Natural killer cell treated with Interleukin-12 subunit alpha and Interleukin-12 subunit beta and Interleukin-15 and Interleukin-18, amount 100 ng/mL, for 72 hours (primary cell): Measurements from ENCODE around the gene BPHL. TPM values are rescaled to one million over a fixed set of nuclear protein-coding genes. Genes with fewer than 3 reads are reported as not detected.

Source experiments
- ATAC-seq, 2 donors: fragments of 150-1000 bp; cut with Tn5 transposase in 1 of 2; sonication (Bioruptor Pico), chemical (Tn5 transposase) in 1 of 2; 2 replicates each; pipeline ENCODE4 v1.10.0; 2021
- DNase-seq: peaks from one replicate; pipeline ENCODE4 v3.0.0; 2022; ENCODE audit warnings: low spot score
- H3K27ac Mint-ChIP-seq, 2 donors: 1 replicate in 1 of 2; 2 replicates in 1 of 2; pipeline ENCODE4 v1.8.0; 2022; ENCODE audit warnings: mixed read lengths in 2 of 2, mild to moderate bottlenecking in 1 of 2, moderate library complexity in 1 of 2
- H3K27me3 Mint-ChIP-seq, 2 donors: 1 replicate in 1 of 2; 2 replicates in 1 of 2; pipeline ENCODE4 v1.8.0; 2022; ENCODE audit warnings: mixed read lengths in 2 of 2
- H3K36me3 Mint-ChIP-seq: one replicate; pipeline ENCODE4 v1.8.0; 2022; ENCODE audit warnings: mixed read lengths
- H3K4me1 Mint-ChIP-seq, 2 donors: 1 replicate in 1 of 2; 2 replicates in 1 of 2; pipeline ENCODE4 v1.8.0; 2022; ENCODE audit warnings: low read depth in 2 of 2, mixed read lengths in 2 of 2, mild to moderate bottlenecking in 1 of 2
- H3K4me3 Mint-ChIP-seq: one replicate; pipeline ENCODE4 v1.8.0; 2022; ENCODE audit warnings: mixed read lengths
- H3K9me3 Mint-ChIP-seq: 2 replicates; pipeline ENCODE4 v1.8.0; 2022; ENCODE audit warnings: mixed read lengths
- total RNA-seq, 2 donors: library from RNA; stranded (reverse); gene quantifications; one replicate each; pipeline ENCODE4 v1.2.3, GENCODE V29; 2022

The BPHL gene
- total RNA-seq, 2 donors from 2014 or later, result 5.6 to 7.3 TPM

DNA sequence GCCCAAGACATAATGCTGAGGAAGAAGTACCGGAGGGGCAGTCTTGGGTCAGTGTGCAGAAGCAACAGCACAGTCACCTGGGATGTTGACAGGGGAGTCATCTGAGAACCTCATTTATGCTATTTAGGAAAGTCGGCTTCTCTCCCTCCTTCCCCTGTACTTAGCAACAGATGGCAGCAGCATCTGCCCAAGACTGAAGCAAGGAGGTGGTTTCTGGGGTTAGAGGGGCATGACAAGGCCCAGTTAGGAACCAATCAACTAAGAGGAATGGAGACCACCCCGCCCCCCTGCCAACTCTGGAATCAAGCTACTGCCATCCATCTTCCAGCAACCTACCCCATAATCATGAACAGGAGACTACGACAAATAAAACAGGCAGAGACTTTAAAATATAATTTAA lies 28.5 kb upstream of the BPHL start:
- Mint-ChIP-seq H3K4me1 (peaks cover 25 to 29% of the 10 kb centered on the region in 2 donors), H3K4me3 (no peak overlapping the region), H3K9me3 (no peaks in the 10 kb centered on the region), H3K36me3 (peaks cover 47% of the 10 kb centered on the region), H3K27ac (peak overlapping the region in 1 of 2 donors; percentile 5), H3K27me3 (no peaks in the 10 kb centered on the region)
- no peak for DNase-seq
- no peak for ATAC-seq

DNA sequence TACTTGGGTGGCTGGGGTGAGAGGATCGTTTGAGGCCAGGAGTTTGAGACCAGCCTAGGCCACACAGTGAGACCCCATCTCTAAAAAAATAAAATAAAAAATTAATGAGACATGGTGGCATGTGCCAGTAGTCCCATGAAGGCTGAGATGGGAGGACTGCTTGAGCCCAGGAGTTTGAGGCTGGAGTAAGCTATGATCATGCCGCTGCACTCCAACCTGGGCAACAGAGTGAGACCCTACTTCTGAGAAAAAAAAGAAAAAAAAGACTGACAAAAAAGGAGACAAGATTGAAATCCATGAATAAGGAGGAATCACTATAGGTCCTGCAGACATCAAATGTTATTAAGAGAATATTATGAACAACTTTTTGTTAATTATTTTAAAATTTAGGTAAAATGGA lies 23.7 kb upstream of the BPHL start:
- no peak for ATAC-seq
- no peak overlapping the region for H3K27ac Mint-ChIP-seq
- no peak overlapping the region for H3K4me3 Mint-ChIP-seq
- H3K4me1 Mint-ChIP-seq, result peaks cover 1 to 4% of the 10 kb centered on the region in 2 donors
- no peaks in the 10 kb centered on the region for H3K9me3 Mint-ChIP-seq
- peaks cover 25% of the 10 kb centered on the region for H3K36me3 Mint-ChIP-seq
- DNase-seq, result no peak
- no peaks in the 10 kb centered on the region for H3K27me3 Mint-ChIP-seq

DNA sequence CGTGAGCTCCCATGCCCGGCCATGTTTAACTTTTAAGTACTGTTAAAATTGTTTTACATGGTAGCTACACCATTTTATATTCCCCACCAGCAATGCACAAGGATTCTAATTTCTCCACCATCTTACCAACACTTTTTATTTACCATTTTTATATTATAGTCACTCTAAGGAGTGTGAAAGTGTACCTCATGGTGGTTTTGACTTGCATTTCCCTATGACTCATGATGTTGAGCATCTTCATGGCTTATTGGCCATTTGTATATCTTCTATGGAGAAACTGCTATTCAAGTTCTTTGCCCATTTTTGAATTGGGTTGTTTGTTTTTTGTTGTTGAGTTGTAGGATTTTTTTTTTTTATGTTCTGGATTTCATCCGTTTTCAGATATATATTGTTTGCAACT lies 15.6 kb upstream of the BPHL start:
- DNase-seq (no peak), ATAC-seq (peak in 1 of 2 donors; percentile 75)
- Mint-ChIP-seq H3K9me3 (no peaks in the 10 kb centered on the region), H3K4me1 (peaks cover 6% of the 10 kb centered on the region in 2 donors), H3K27ac (no peak overlapping the region), H3K27me3 (no peaks in the 10 kb centered on the region), H3K36me3 (peaks cover 31% of the 10 kb centered on the region), H3K4me3 (no peak overlapping the region)

DNA sequence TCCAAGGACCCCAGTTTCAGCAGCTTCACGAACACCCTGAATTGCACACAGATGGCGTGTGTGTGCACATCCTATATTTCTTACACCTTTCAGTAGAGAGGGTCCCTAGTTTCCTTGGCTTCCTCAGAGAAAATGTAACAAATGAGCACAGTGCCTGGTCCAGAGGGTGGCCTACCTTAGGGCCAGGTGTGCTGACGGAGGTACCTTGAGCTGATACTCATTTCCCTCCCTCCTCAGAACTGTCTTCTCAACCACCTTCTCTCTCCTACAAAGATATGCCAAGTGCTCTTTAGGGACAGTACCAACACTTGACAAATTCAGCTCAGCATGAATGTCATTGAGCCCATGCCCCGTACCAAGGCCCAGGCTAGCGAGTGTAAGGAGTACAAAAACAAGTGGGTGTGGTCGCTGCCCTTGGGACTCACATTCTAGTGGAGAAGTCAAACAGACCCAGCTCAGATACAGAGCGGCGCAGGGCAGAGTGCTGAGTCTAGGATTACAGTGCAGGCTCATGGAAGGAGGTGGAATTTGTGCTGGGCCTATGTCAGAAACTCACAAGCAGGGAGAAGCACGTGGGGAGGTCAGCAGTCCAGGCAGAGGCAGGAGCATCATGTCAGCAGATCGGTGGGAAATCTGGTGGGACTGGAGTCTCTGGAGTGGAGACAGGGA lies 9.6 kb upstream of the BPHL start:
- Mint-ChIP-seq H3K27ac (peak overlapping the region in 1 of 2 donors; percentile 29), H3K27me3 (no peaks in the 10 kb centered on the region), H3K4me1 (peaks cover 6 to 14% of the 10 kb centered on the region in 2 donors), H3K9me3 (no peaks in the 10 kb centered on the region), H3K36me3 (peaks cover 30% of the 10 kb centered on the region), H3K4me3 (no peak overlapping the region)
- ATAC-seq, result no peak
- no peak for DNase-seq

DNA sequence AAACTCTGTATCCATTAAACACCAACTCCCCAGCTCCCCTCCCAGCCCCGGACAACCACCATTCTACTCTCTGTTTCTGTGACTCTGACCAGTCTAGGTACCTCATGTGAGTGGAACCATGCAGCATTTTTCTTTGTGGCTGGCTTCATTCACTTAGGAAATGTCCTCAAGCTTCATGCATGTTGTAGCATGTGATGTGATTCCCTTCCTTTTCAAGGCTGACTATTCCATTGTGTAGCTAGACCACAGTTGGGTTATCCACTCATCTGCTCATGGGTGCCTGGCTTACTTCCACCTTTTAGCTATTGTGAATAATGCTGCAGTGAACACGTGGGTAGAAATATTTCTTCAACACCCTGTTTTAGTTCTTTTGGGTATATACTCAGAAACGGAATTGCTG lies 8.8 kb upstream of the BPHL start:
- Mint-ChIP-seq H3K27me3 (no peaks in the 10 kb centered on the region), H3K4me3 (no peak overlapping the region), H3K4me1 (peaks cover 0 to 11% of the 10 kb centered on the region in 2 donors), H3K27ac (no peak overlapping the region), H3K9me3 (no peaks in the 10 kb centered on the region), H3K36me3 (peaks cover 21% of the 10 kb centered on the region)
- no peak for ATAC-seq
- no peak for DNase-seq

DNA sequence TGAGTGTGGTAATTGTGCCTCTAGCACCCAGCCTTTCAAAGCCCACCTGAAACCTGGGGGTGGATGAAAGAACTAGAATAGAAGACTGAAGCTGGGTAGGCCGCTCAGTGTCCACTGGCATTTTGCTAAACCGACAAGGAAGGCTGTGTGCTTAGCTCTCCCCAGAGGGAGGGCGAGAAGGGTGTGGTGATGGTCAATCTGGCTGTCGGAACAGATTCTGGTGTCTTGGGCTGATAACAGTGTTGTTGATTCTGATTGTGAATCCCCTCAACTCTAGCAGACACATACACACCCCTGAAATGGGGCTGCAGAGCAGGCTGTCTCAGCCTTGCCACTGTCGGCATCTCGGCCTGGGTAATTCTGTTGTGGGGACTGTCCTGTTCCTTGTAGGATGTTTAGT lies 4.1 kb upstream of the BPHL start:
- peaks cover 14 to 19% of the 10 kb centered on the region in 2 donors for H3K4me1 Mint-ChIP-seq
- peaks cover 7% of the 10 kb centered on the region for H3K36me3 Mint-ChIP-seq
- H3K27ac Mint-ChIP-seq, result no peak overlapping the region
- DNase-seq, result no peak
- H3K27me3 Mint-ChIP-seq, result no peaks in the 10 kb centered on the region
- no peak for ATAC-seq
- no peak overlapping the region for H3K4me3 Mint-ChIP-seq
- no peaks in the 10 kb centered on the region for H3K9me3 Mint-ChIP-seq

DNA sequence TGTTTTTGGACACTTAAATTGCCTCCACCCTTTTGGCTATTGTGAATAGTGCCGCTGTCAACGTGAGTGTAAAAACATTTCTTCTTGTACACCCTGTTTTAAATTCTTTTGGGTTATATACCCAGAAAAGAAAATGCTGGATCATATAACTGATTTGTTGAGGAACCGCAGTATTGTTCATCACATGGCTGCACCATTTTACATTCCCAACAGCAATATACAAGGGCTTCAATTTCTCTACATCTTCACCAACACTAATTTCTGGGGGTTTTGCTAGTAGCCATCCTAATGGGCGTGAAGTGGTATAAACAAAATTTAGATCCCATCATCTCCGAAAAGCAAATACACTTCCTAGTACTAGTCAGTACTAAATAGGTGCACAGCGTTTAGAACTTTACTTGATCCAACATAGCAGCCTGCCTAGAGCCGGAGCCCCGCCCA lies 579 bp upstream of the BPHL start:
- Mint-ChIP-seq H3K4me3 (peak overlapping the region; percentile 83), H3K27me3 (no peaks in the 10 kb centered on the region)

DNA sequence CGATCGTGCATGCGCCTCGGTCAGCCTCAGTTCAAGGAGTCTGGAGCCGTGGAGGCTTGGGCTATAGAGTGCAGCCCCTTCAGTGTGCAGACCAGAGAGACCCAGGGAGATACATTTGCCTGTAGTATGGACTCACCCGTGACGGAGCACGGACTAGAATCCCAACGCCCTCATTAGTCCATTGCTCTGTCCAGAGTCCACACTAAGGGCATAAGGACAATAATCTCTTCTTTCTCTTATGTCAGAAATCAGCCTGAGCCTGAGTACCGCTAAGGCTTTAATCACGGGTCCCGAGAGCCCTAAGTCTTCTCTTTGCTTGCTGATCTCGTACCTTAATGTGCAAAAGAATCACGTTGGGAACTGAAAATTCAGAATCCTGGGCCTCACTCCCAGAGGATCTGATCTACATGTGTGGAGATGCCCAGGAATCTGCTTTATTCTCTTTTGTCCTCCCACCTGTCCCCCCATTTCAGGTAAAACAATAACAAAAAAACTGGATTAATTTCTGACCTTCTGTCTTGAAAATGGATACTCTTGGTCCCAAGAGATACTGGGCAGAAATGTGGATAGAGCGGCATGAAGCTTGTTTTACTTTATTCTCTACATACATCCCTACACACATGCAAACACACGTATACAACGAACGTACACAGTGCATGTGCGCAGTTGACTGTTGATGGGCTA lies 671 bp downstream of the BPHL start:
- peak overlapping the region; percentile 83 for H3K4me3 Mint-ChIP-seq
- no peak for DNase-seq
- H3K27ac Mint-ChIP-seq, result peak overlapping the region in 1 of 2 donors; percentile 80
- H3K9me3 Mint-ChIP-seq, result no peaks in the 10 kb centered on the region
- peaks cover 15 to 17% of the 10 kb centered on the region in 2 donors for H3K4me1 Mint-ChIP-seq
- H3K36me3 Mint-ChIP-seq, result no peaks in the 10 kb centered on the region
- no peaks in the 10 kb centered on the region for H3K27me3 Mint-ChIP-seq
- peak in 1 of 2 donors; percentile 29 for ATAC-seq

More for the DNA sequence above, 579 bp upstream of the BPHL start:
- Mint-ChIP-seq H3K36me3 (no peaks in the 10 kb centered on the region), H3K27ac (peak overlapping the region; percentile 60 to 72), H3K4me1 (peaks cover 15 to 17% of the 10 kb centered on the region in 2 donors), H3K9me3 (no peaks in the 10 kb centered on the region)
- ATAC-seq (no peak), DNase-seq (no peak)

DNA sequence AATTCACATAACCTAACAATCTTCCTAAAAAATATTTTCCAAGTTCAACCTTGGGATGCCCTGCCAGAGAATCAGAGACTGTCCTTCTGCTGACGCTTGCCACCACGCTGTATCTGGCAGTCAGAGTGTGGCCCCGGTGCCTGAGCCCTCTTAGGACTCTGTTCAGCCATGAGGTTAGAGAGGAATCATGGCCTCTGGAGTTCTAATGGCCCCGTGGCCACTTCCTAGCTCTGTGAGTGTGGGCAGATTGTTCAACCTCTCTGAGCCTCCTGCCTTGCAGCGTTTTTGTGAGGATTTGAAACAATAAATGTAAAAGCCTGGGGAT lies 2.2 kb downstream of the BPHL start:
- ATAC-seq (no peak), DNase-seq (no peak)
- Mint-ChIP-seq H3K27ac (no peak overlapping the region), H3K9me3 (no peaks in the 10 kb centered on the region), H3K36me3 (no peaks in the 10 kb centered on the region), H3K4me1 (peaks cover 15 to 17% of the 10 kb centered on the region in 2 donors), H3K27me3 (no peaks in the 10 kb centered on the region), H3K4me3 (no peak overlapping the region)

DNA sequence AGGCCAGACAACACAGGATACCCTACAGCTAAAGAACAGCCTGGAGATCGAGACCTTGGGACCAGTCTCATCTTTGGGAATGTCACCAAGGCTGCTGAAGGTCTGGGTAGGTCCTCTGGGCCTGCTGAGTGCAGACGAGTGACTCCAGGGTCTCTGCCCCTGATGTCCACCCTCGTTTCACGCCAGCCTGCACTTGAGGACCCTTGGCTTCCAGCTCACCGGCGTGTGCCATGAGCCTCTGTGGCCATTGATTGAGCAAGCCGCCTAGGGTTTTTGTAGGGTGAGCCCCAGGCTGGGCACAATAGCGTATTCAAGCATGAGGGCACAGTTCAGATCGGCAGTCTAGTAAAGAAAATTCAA lies 4.3 kb downstream of the BPHL start:
- ATAC-seq (no peak), DNase-seq (no peak)
- H3K27me3 Mint-ChIP-seq, result no peaks in the 10 kb centered on the region
- no peak overlapping the region for H3K27ac Mint-ChIP-seq
- H3K4me3 Mint-ChIP-seq, result no peak overlapping the region
- H3K4me1 Mint-ChIP-seq, result peaks cover 10 to 11% of the 10 kb centered on the region in 2 donors
- H3K36me3 Mint-ChIP-seq, result no peaks in the 10 kb centered on the region
- no peaks in the 10 kb centered on the region for H3K9me3 Mint-ChIP-seq

DNA sequence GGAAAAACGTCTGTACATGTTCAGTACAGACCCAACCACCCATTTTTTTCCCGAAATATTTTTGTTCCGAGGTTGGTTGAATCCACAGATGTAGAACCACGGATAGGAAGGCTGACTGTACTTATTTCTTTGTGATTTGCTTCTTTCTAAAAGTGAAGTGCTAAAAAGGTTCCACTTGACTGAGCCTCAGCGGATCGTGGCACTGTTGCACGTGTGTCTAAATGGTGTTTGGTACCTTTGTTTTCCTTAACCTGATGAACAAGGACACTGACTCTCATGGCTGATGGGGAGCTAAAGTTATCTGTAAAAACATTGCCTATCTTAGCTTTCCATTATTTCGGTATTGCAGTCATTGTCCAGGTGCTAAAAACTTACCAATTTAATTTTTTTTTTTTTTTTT lies 6.2 kb downstream of the BPHL start:
- no peaks in the 10 kb centered on the region for H3K9me3 Mint-ChIP-seq
- no peak overlapping the region for H3K27ac Mint-ChIP-seq
- no peak overlapping the region for H3K4me3 Mint-ChIP-seq
- peaks cover 0 to under 1% of the 10 kb centered on the region in 2 donors for H3K4me1 Mint-ChIP-seq
- no peak for ATAC-seq
- no peaks in the 10 kb centered on the region for H3K27me3 Mint-ChIP-seq
- no peaks in the 10 kb centered on the region for H3K36me3 Mint-ChIP-seq
- no peak for DNase-seq

DNA sequence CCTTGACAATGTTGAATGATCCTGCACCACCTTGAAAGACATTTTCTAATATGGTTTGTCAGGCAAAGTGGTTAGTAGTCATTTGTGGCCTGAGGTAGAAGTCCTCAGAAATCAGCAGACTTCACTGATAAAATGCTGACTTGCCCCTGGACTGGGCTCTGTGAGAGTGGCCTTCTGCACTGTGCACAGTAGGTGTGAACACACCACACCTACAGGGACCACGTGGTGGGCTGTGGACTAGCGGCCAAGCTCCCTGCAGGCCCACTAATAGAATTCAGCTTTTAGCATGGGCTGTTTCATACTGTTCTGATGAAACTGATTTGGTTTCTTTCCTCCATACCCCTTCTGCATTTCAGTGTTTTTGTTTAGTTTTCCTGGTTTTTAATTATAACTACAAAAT lies 7.3 kb downstream of the BPHL start:
- DNase-seq (no peak), ATAC-seq (no peak)

DNA sequence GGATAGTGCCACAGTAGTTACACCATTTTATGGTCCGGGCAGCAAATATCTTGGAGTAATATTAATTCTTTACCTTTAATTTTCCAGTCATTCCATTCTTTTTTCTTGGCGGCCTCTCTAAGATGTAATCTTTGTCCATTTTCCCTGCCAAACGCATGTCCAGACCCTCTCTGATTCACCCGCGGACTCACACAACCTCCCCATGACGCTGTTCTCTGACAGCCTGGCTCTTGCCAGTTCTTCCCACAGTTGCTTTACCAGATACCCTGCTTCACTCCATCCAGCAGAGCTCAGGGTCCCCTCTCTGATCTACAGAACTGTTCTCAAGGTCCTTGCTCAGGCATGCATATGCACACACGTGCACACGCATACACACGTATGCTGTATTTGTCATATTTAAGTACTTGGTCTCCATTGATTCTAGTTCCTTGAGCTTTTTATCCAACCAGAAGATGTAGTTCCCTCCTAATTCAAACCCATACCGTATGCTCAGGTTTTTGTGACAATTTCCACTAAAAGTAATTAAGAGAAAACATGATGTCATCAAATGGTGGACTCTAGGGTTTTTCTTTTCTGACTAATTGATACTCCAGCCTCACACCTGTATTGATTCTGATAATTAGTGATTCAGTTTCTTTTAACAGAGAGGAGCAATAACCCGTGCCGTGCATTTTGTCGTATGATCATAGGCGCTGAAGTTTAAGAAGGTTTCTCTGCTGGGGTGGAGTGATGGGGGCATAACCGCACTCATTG lies 10.0 kb downstream of the BPHL start:
- no peaks in the 10 kb centered on the region for H3K27me3 Mint-ChIP-seq
- DNase-seq (no peak), ATAC-seq (no peak)
- H3K27ac Mint-ChIP-seq, result no peak overlapping the region
- H3K4me3 Mint-ChIP-seq, result no peak overlapping the region
- no peaks in the 10 kb centered on the region for H3K36me3 Mint-ChIP-seq
- no peaks in the 10 kb centered on the region for H3K9me3 Mint-ChIP-seq
- no peaks in the 10 kb centered on the region for H3K4me1 Mint-ChIP-seq

More for the DNA sequence above, 7.3 kb downstream of the BPHL start:
- Mint-ChIP-seq H3K27ac (peak overlapping the region in 1 of 2 donors; percentile 68), H3K27me3 (no peaks in the 10 kb centered on the region), H3K4me1 (no peaks in the 10 kb centered on the region), H3K36me3 (no peaks in the 10 kb centered on the region), H3K9me3 (no peaks in the 10 kb centered on the region), H3K4me3 (no peak overlapping the region)

DNA sequence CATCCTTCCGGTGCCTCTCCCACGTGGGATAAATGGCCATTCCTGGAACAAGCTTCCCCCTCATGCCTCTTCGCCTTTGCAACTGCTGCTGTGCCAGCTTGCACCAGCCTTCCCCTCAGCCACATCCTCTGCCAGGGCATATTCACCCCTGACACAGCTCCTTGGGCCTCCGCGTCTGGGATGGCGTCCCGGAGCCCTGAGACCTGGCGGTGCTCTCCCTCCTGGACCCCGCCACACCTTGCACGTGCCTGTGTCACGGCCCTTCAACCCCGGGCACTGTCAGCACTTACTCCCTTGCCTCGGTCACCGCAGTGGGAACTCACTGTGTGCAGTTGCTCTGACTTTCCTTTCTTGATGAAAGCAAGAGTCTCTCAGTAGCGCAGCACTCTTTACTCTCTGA lies 13.2 kb downstream of the BPHL start:
- Mint-ChIP-seq H3K9me3 (no peaks in the 10 kb centered on the region), H3K36me3 (no peaks in the 10 kb centered on the region), H3K4me3 (no peak overlapping the region), H3K27me3 (no peaks in the 10 kb centered on the region), H3K4me1 (no peaks in the 10 kb centered on the region), H3K27ac (no peak overlapping the region)
- ATAC-seq (no peak), DNase-seq (no peak)
